ENCODE measurements around the gene TNS1. TPM values are rescaled to one million over a fixed set of nuclear protein-coding genes. Genes with fewer than 3 reads are reported as not detected.

The TNS1 gene
- total RNA-seq, 1 donor from 2014 or later: 1.6 TPM

DNA sequence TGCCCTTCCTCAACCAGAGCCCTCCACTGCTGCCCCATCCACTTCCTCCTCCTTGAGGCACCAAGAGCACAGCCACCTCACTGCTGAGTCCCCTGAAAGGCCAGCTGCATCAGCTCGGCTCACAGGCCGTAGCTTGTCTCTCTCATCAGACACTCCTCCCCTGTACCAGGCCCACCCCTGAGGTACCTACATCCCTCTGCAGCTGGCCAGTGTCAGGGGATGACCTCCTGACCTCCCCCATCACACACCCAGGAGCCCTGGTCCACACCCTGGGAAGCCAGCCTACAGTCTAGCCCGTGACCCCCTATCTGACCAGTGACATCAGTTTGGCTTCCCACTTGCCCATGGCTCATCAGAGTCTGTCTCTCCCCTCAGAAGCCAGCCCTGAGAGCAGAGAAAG, 205.6 kb downstream of the TNS1 start:
- TF ChIP-seq, protein P1, sequence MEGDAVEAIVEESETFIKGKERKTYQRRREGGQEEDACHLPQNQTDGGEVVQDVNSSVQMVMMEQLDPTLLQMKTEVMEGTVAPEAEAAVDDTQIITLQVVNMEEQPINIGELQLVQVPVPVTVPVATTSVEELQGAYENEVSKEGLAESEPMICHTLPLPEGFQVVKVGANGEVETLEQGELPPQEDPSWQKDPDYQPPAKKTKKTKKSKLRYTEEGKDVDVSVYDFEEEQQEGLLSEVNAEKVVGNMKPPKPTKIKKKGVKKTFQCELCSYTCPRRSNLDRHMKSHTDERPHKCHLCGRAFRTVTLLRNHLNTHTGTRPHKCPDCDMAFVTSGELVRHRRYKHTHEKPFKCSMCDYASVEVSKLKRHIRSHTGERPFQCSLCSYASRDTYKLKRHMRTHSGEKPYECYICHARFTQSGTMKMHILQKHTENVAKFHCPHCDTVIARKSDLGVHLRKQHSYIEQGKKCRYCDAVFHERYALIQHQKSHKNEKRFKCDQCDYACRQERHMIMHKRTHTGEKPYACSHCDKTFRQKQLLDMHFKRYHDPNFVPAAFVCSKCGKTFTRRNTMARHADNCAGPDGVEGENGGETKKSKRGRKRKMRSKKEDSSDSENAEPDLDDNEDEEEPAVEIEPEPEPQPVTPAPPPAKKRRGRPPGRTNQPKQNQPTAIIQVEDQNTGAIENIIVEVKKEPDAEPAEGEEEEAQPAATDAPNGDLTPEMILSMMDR (IDR thresholded peaks at IDR 0.05; ENCODE audit: insufficient read depth, low read length, severe bottlenecking): no peak
- DNase-seq (ENCODE audit: low read depth) (peak; percentile 30), FAIRE-seq (no peak)
- Histone ChIP-seq H3K27me3 (ENCODE audit: control insufficient read depth, insufficient read depth, low read length) (no peaks in the 10 kb centered on the region), H3K4me3 (ENCODE audit: low read depth, low read length) (no peak overlapping the region), H3K36me3 (ENCODE audit: control insufficient read depth, insufficient read depth, low read length) (no peaks in the 10 kb centered on the region)

DNA sequence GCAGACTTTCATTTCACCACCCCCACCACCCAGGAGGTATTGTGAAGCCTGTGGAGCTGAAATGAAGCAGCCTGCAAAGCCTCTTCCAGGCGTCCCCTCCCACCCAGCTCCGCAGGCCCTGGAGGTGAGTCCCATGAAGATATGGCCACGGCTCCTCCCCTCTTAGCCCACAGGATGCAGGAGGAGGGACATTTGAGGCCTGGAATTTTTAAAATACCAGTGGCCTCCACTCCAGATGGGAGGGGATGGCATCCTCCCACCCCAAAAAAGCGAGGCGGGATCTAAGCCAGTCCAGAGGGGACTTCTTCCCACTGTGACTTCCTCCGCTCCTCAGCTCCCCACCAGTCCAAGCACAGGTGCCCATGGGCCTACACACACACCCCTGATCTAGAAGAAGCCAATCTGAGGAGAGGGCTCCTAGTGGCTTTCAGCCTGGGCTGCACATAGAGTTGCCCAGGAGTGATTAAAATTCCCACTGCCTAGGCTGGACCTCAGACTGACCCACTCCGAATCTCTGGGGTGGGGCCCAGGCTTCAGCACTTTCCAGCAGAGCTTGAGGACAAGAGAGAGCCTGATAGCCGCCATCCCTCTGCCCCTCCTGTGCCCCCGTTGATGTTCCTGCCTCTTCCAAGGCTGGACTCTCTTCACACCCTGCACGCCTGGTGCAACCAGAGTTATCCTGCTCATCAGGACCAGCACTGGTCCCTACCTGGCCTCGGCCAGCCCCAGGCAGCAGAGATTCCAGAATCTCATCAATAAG, 206.9 kb downstream of the TNS1 start:
- no peak for FAIRE-seq
- no peaks in the 10 kb centered on the region for H3K27me3 ChIP-seq (ENCODE audit: control insufficient read depth, insufficient read depth, low read length)
- TF ChIP-seq, protein P1 (IDR thresholded peaks at IDR 0.05; ENCODE audit: insufficient read depth, low read length, severe bottlenecking): no peak
- no peaks in the 10 kb centered on the region for H3K36me3 ChIP-seq (ENCODE audit: control insufficient read depth, insufficient read depth, low read length)
- DNase-seq (ENCODE audit: low read depth): no peak
- no peak overlapping the region for H3K4me3 ChIP-seq (ENCODE audit: low read depth, low read length)

DNA sequence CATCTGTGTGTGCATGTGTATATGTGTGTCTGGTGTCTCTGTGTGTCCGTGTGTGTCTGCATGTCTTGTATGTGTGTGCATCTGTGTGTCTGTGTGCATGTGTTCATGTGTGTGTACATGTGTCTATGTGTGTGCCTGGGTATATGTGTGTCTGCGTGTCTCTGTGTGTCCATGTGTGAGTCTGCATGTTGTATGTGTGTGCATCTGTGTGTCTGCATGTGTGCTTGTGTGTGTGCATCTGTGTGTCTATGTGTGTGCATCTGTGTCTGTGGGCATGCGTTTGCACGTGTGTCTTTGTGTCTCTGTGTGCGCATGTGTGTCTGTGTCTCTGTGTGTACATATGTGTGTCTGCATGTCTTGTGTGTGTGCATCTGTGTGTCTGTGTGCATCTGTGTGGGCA, 207.7 kb downstream of the TNS1 start:
- DNase-seq (ENCODE audit: low read depth): no peak
- H3K36me3 ChIP-seq (ENCODE audit: control insufficient read depth, insufficient read depth, low read length): no peaks in the 10 kb centered on the region
- TF ChIP-seq, protein P1 (IDR thresholded peaks at IDR 0.05; ENCODE audit: insufficient read depth, low read length, severe bottlenecking): no peak
- no peak overlapping the region for H3K4me3 ChIP-seq (ENCODE audit: low read depth, low read length)
- peak; percentile 99 for FAIRE-seq
- H3K27me3 ChIP-seq (ENCODE audit: control insufficient read depth, insufficient read depth, low read length): no peaks in the 10 kb centered on the region

DNA sequence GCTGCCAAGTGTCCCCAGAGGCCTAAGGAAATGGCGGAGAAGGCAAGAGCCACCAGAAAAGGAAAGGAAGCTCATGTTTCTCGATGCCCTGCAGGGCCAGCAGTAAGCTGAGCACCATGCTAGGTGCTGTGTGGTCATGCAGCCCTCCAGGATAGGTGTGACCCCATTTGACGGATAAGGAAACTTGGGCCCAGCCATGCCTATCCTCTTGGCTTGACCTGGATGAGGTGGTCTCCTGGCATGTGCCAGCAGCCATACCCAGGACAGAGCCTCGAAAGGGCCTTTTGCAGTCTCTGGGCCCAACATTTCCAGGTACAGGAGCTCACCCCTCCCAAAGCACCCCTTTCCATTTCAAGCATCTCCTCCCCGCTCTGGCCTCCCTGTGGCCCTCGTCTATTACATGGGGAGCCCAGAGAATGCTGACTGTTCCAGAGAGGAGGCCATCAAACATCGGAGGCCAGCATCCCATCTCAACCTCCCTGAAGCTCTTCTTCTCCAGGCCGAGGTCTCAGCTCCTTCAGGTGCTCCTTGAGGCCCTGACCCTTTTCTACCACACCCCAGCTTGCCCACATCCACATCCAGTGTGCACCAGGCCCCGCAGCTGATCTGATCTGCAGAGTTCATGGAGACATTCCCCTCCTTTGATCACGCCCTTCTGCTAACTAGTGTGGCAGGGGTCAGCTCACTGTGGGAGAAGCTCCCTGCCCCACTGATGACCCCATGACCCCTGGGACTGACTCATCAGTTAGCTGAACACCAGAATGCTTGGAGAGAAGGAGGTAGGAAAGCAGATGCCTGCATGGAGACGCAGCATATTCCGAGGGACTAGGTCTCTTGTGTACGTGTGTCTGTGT, 208.4 kb downstream of the TNS1 start:
- TF ChIP-seq, protein P1 (IDR thresholded peaks at IDR 0.05; ENCODE audit: insufficient read depth, low read length, severe bottlenecking): no peak
- H3K4me3 ChIP-seq (ENCODE audit: low read depth, low read length): no peak overlapping the region
- FAIRE-seq (no peak), DNase-seq (ENCODE audit: low read depth) (no peak)
- H3K27me3 ChIP-seq (ENCODE audit: control insufficient read depth, insufficient read depth, low read length): no peaks in the 10 kb centered on the region
- no peaks in the 10 kb centered on the region for H3K36me3 ChIP-seq (ENCODE audit: control insufficient read depth, insufficient read depth, low read length)

DNA sequence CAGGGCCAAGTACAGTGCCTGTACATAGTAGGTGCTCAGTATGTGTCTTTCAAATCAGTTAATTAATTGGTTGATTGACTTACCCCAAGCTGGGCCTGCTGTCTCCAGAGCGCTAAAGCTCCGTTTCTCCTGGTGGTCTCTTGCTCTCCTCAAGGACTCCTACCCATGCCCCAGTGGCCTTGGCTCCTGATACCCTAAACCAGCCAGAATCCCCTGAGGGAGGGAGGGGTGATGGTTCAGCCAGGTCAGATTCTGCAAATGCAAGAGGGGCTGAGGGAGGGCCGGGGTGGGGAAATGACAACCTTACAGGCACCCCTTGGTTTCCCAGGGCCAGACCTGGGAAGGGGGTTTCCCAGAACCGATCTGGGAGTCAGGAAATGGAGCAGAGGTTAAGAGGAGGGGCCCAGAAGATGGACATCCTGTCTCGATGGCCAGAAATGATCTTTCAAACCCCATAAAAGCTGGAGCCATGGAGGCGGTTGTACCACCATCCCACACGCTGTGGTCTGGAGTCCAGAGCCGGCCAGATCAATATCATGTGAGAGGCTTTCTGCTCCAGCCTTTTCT, 209.1 kb downstream of the TNS1 start:
- DNase-seq (ENCODE audit: low read depth): no peak
- FAIRE-seq: no peak
- H3K36me3 ChIP-seq (ENCODE audit: control insufficient read depth, insufficient read depth, low read length): no peaks in the 10 kb centered on the region
- no peak overlapping the region for H3K4me3 ChIP-seq (ENCODE audit: low read depth, low read length)
- TF ChIP-seq, protein P1 (IDR thresholded peaks at IDR 0.05; ENCODE audit: insufficient read depth, low read length, severe bottlenecking): no peak
- H3K27me3 ChIP-seq (ENCODE audit: control insufficient read depth, insufficient read depth, low read length): no peaks in the 10 kb centered on the region
